ENCODE measurements around the gene TRIM58. TPM values are rescaled to one million over a fixed set of nuclear protein-coding genes. Genes with fewer than 3 reads are reported as not detected.

TRIM58 gene
- total and polyA plus RNA-seq, 9 of the 15 experiments (the other 6 are each of a cell fraction or from before 2014, with no cell fraction given): 3.8 to 19.1 (median 7.2) TPM

DNA sequence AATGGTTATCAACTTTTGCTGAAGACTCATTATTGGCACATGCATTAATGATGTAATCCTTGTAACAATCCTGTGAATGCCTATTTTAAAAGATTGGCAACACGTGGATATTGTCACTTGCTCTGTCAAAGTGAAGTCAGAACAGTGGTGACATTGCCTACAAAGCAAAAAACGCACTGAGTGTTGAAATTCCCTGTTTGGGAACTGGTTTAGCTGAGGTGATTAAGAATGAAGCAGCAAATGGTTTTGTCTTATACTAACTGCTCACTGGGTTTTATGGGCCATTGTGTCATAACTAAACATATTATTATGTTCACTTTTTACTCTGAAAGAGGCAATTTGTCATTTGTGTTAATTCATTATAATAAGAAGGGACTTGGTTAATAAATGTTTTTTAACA, 44.4 kb upstream of the TRIM58 start (continued):
- TF ChIP-seq, protein P1, sequence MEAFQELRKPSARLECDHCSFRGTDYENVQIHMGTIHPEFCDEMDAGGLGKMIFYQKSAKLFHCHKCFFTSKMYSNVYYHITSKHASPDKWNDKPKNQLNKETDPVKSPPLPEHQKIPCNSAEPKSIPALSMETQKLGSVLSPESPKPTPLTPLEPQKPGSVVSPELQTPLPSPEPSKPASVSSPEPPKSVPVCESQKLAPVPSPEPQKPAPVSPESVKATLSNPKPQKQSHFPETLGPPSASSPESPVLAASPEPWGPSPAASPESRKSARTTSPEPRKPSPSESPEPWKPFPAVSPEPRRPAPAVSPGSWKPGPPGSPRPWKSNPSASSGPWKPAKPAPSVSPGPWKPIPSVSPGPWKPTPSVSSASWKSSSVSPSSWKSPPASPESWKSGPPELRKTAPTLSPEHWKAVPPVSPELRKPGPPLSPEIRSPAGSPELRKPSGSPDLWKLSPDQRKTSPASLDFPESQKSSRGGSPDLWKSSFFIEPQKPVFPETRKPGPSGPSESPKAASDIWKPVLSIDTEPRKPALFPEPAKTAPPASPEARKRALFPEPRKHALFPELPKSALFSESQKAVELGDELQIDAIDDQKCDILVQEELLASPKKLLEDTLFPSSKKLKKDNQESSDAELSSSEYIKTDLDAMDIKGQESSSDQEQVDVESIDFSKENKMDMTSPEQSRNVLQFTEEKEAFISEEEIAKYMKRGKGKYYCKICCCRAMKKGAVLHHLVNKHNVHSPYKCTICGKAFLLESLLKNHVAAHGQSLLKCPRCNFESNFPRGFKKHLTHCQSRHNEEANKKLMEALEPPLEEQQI (IDR thresholded peaks at IDR 0.05): no peak
- TF ChIP-seq NR4A1 (CRISPR knock-in tag; IDR thresholded peaks at IDR 0.05) (no peak), NR4A1 (tag; IDR thresholded peaks at IDR 0.05) (no peak), ILF3 (IDR thresholded peaks at IDR 0.05; ENCODE audit: borderline replicate concordance) (no peak), HEY1 (CRISPR knock-in tag; IDR thresholded peaks at IDR 0.05; ENCODE audit: borderline replicate concordance) (no peak)
- TF ChIP-seq, protein P2, sequence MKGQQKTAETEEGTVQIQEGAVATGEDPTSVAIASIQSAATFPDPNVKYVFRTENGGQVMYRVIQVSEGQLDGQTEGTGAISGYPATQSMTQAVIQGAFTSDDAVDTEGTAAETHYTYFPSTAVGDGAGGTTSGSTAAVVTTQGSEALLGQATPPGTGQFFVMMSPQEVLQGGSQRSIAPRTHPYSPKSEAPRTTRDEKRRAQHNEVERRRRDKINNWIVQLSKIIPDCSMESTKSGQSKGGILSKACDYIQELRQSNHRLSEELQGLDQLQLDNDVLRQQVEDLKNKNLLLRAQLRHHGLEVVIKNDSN (CRISPR knock-in tag; IDR thresholded peaks at IDR 0.05): no peak
- TF ChIP-seq, protein P3, sequence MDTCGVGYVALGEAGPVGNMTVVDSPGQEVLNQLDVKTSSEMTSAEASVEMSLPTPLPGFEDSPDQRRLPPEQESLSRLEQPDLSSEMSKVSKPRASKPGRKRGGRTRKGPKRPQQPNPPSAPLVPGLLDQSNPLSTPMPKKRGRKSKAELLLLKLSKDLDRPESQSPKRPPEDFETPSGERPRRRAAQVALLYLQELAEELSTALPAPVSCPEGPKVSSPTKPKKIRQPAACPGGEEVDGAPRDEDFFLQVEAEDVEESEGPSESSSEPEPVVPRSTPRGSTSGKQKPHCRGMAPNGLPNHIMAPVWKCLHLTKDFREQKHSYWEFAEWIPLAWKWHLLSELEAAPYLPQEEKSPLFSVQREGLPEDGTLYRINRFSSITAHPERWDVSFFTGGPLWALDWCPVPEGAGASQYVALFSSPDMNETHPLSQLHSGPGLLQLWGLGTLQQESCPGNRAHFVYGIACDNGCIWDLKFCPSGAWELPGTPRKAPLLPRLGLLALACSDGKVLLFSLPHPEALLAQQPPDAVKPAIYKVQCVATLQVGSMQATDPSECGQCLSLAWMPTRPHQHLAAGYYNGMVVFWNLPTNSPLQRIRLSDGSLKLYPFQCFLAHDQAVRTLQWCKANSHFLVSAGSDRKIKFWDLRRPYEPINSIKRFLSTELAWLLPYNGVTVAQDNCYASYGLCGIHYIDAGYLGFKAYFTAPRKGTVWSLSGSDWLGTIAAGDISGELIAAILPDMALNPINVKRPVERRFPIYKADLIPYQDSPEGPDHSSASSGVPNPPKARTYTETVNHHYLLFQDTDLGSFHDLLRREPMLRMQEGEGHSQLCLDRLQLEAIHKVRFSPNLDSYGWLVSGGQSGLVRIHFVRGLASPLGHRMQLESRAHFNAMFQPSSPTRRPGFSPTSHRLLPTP (IDR thresholded peaks at IDR 0.05; ENCODE audit: borderline replicate concordance, extremely low read depth, insufficient read length): no peak
- TF ChIP-seq, protein P4, sequence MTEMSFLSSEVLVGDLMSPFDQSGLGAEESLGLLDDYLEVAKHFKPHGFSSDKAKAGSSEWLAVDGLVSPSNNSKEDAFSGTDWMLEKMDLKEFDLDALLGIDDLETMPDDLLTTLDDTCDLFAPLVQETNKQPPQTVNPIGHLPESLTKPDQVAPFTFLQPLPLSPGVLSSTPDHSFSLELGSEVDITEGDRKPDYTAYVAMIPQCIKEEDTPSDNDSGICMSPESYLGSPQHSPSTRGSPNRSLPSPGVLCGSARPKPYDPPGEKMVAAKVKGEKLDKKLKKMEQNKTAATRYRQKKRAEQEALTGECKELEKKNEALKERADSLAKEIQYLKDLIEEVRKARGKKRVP (CRISPR knock-in tag; IDR thresholded peaks at IDR 0.05): no peak
- TF ChIP-seq, protein P5, sequence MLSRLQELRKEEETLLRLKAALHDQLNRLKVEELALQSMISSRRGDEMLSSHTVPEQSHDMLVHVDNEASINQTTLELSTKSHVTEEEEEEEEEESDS (CRISPR knock-in tag; IDR thresholded peaks at IDR 0.05): no peak
